IMR-90 (cell line): ENCODE measurements around the gene BTF3. TPM values are rescaled to one million over a fixed set of nuclear protein-coding genes. Genes with fewer than 3 reads are reported as not detected.

Experiments used
- ATAC-seq: fragments of 200-7000 bp; cut with Tn5 transposase; 2 replicates; pipeline ENCODE4 v1.9.1; 2020; ENCODE audit warnings: low read depth, mild to moderate bottlenecking, moderate library complexity
- BruUV-seq: library from RNA; stranded (reverse); fragments of 400-500 nt; replicated peaks from 2 replicates; lab custom pipeline; 2021; lab: Mats Ljungman, UMichigan
- CTCF ChIA-PET: fragments of 300-600 bp; formaldehyde crosslinking; extraction: SDS; loops from one replicate; lab custom pipeline; 2021; ENCODE audit warnings: antibody characterized with exemption; lab: Yijun Ruan, JAX
- POLR2A ChIA-PET: fragments of 300-600 bp; sonication (Branson Sonifier 250); formaldehyde crosslinking; loops from one replicate; lab custom pipeline; 2022; ENCODE audit warnings: antibody characterized with exemption; ENCODE audit not compliant: unreplicated experiment; lab: Charles Lee
- DNase-seq: peaks from one replicate; pipeline ENCODE4 v3.0.0; 2013
- H2AFZ ChIP-seq: replicated peaks from 2 replicates; pipeline ENCODE3; 2013; ENCODE audit warnings: low read length, mild to moderate bottlenecking; ENCODE audit not compliant: poor library complexity
- H2AK5ac ChIP-seq: 2 replicates; pipeline ENCODE4 v1.6.1; 2013; ENCODE audit warnings: low read depth, low read length, inconsistent platforms
- H2AK9ac ChIP-seq: replicated peaks from 2 replicates; pipeline ENCODE3; 2013; ENCODE audit warnings: mild to moderate bottlenecking, low read depth, low read length, moderate library complexity; ENCODE audit not compliant: poor library complexity
- H2BK120ac ChIP-seq: 2 replicates; pipeline ENCODE4 v1.6.1; 2013; ENCODE audit warnings: low read depth, low read length, inconsistent platforms
- H2BK15ac ChIP-seq: 3 replicates; pipeline ENCODE4 v1.6.1; 2013; ENCODE audit warnings: low read depth, low read length, inconsistent platforms
- H2BK20ac ChIP-seq: 2 replicates; pipeline ENCODE4 v1.6.1; 2013; ENCODE audit warnings: low read depth, mild to moderate bottlenecking, inconsistent platforms, low read length, moderate library complexity
- H2BK5ac ChIP-seq: 2 replicates; pipeline ENCODE4 v1.6.1; 2013; ENCODE audit warnings: mild to moderate bottlenecking, low read depth, low read length, inconsistent platforms; ENCODE audit not compliant: poor library complexity, severe bottlenecking
- H3K14ac ChIP-seq: replicated peaks from 2 replicates; pipeline ENCODE4 v1.6.1; 2013; ENCODE audit warnings: low read depth, low read length, inconsistent platforms
- H3K18ac ChIP-seq: 2 replicates; pipeline ENCODE4 v1.6.1; 2013; ENCODE audit warnings: low read depth, low read length, control low read depth
- H3K23ac ChIP-seq: 2 replicates; pipeline ENCODE4 v1.6.1; 2013; ENCODE audit warnings: low read depth, low read length, inconsistent platforms
- H3K27ac ChIP-seq: 2 replicates; pipeline ENCODE4 v1.5.1; 2013; ENCODE audit warnings: mild to moderate bottlenecking, control low read depth, low read length; ENCODE audit not compliant: insufficient read depth
- H3K27me3 ChIP-seq: 2 replicates; pipeline ENCODE4 v1.6.1; 2013; ENCODE audit warnings: low read length; ENCODE audit not compliant: control insufficient read depth, insufficient read depth
- H3K36me3 ChIP-seq: 2 replicates; pipeline ENCODE4 v1.6.1; 2013; ENCODE audit warnings: low read length, mixed read lengths; ENCODE audit not compliant: control insufficient read depth, insufficient read depth
- H3K4ac ChIP-seq: 2 replicates; pipeline ENCODE4 v1.6.1; 2013; ENCODE audit warnings: low read depth, low read length, inconsistent platforms
- H3K4me1 ChIP-seq: 2 replicates; pipeline ENCODE4 v1.6.1; 2013; ENCODE audit warnings: low read length, mixed read lengths; ENCODE audit not compliant: control insufficient read depth, insufficient read depth
- H3K4me2 ChIP-seq: 2 replicates; pipeline ENCODE4 v1.6.1; 2013; ENCODE audit warnings: low read depth, mild to moderate bottlenecking, control low read depth, low read length, moderate library complexity
- H3K4me3 ChIP-seq: 2 replicates; pipeline ENCODE4 v1.5.1; 2013; ENCODE audit warnings: low read depth, mild to moderate bottlenecking, control low read depth, low read length, moderate library complexity; ENCODE audit not compliant: insufficient read depth
- H3K56ac ChIP-seq: 2 replicates; pipeline ENCODE4 v1.6.1; 2013; ENCODE audit warnings: low read length, inconsistent platforms; ENCODE audit not compliant: insufficient read depth; ENCODE audit errors: extremely low read depth
- H3K79me1 ChIP-seq, 2 experiments: 2 replicates each; pipeline ENCODE4 v1.6.1; 2013; ENCODE audit warnings: low read length in 2 of 2, inconsistent platforms in 1 of 2, low read depth in 1 of 2
- H3K9ac ChIP-seq: 2 replicates; pipeline ENCODE4 v1.6.1; 2013; ENCODE audit warnings: low read depth, low read length, control low read depth
- H3K9me1 ChIP-seq: 2 replicates; pipeline ENCODE4 v1.6.1; 2013; ENCODE audit warnings: low read length, inconsistent platforms; ENCODE audit not compliant: insufficient read depth
- H3K9me3 ChIP-seq: 2 replicates; pipeline ENCODE4 v1.6.1; 2013; ENCODE audit warnings: low read length; ENCODE audit not compliant: control insufficient read depth, insufficient read depth
- H4K20me1 ChIP-seq: 2 replicates; pipeline ENCODE4 v1.6.1; 2013; ENCODE audit warnings: low read length, inconsistent platforms; ENCODE audit not compliant: insufficient read depth
- H4K5ac ChIP-seq: 2 replicates; pipeline ENCODE4 v1.6.1; 2013; ENCODE audit warnings: mild to moderate bottlenecking, low read depth, low read length, control low read depth
- H4K8ac ChIP-seq, 2 experiments: 2 replicates each; pipeline ENCODE4 v1.6.1; 2013; ENCODE audit warnings: low read depth in 2 of 2, low read length in 2 of 2, control low read depth in 1 of 2, inconsistent platforms in 1 of 2
- H4K91ac ChIP-seq: 2 replicates; pipeline ENCODE4 v1.6.1; 2013; ENCODE audit warnings: low read depth, low read length, inconsistent platforms; ENCODE audit not compliant: insufficient read depth
- CEBPB ChIP-seq: IDR thresholded peaks from 2 replicates; pipeline ENCODE4 v1.6.1; 2012; ENCODE audit warnings: low read depth, low read length, improper control_type of control experiment
- ELK1 ChIP-seq: fragments of 150-350 bp; IDR thresholded peaks from 2 replicates; pipeline ENCODE4 v1.6.1; 2016; ENCODE audit warnings: low read depth, mild to moderate bottlenecking, low read length, moderate library complexity, borderline replicate concordance
- FOS ChIP-seq: fragments of 150-350 bp; IDR thresholded peaks from 2 replicates; pipeline ENCODE4 v1.6.1; 2016; ENCODE audit warnings: low read depth, low read length
- MAFK ChIP-seq: IDR thresholded peaks from 2 replicates; pipeline ENCODE4 v1.6.1; 2012; ENCODE audit warnings: low read depth, low read length, improper control_type of control experiment
- NFE2L2 ChIP-seq: fragments of 150-350 bp; IDR thresholded peaks from 2 replicates; pipeline ENCODE4 v1.6.1; 2016; ENCODE audit warnings: low read depth, mild to moderate bottlenecking, low read length
- POLR2A ChIP-seq: IDR thresholded peaks from 2 replicates; pipeline ENCODE4 v1.6.1; 2012; ENCODE audit warnings: mild to moderate bottlenecking, low read depth, low read length
- RFX5 ChIP-seq: IDR thresholded peaks from 2 replicates; pipeline ENCODE4 v1.8.0; 2012; ENCODE audit warnings: low read depth, mild to moderate bottlenecking, low read length, moderate library complexity
- SMC3 ChIP-seq: fragments of 150-350 bp; IDR thresholded peaks from 2 replicates; pipeline ENCODE4 v1.6.1; 2016; ENCODE audit warnings: low read depth, mild to moderate bottlenecking, antibody characterized with exemption, low read length, moderate library complexity
- dilution Hi-C: fragments of 300-500 bp; cut with HindIII; formaldehyde crosslinking; loops from one replicate; pipeline ENCODE4 v1.14.3; 2018; ENCODE audit warnings: low sequenced_read_pairs; ENCODE audit not compliant: unreplicated experiment
- in situ Hi-C: fragments of 300-500 bp; cut with MboI; formaldehyde crosslinking; loops from 3 replicates; pipeline ENCODE4 v1.14.3; 2019; ENCODE audit warnings: low sequenced_read_pairs, inconsistent platforms, mixed read lengths
- intact Hi-C: fragments of 100-400 bp; cut with micrococcal nuclease; formaldehyde crosslinking; loops from 2 replicates; pipeline ENCODE4 v1.10.0; 2022
- polyA plus RNA-seq, 3 experiments: library from polyadenylated mRNA; depleted of rRNA; stranded (reverse); fragments of >200 nt; gene quantifications; 2 replicates each; pipeline ENCODE4 v1.2.3, GENCODE V29; 2012; ENCODE audit warnings: low replicate concordance in 1 of 3
- total RNA-seq: library from RNA; depleted of rRNA; stranded (reverse); fragments of >200 nt; gene quantifications from 2 replicates; pipeline ENCODE4 v1.2.3, GENCODE V29; 2012
- TF ChIP-seq, protein P1 (sequence below): fragments of 150-350 bp; IDR thresholded peaks from 2 replicates; pipeline ENCODE4 v1.6.1; 2017; ENCODE audit warnings: mild to moderate bottlenecking, antibody characterized with exemption, low read length, low read depth

Gene BTF3
- total and polyA plus RNA-seq, 2 of the 4 experiments (the other 2 are of a cell fraction), result 225 to 443 TPM

DNA sequence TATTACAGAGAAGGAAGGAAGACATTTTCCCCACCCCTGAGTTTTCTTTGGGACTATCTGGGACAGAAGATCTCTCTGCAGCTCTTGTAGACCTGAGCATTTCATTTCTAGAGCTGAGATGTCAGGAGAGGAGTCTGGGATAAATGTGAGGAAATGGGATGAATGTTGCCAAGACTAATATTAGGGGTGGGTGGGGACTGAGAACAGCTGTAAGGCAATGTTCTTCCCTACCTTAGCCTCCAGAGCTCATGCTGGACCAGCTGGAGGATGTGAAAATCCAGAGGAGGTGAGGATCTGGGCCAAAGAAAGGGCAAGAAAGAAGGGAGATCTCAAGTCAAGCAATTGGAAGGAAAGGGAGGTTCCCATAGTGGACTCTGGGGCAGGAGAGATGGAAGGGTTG, 26.6 kb upstream of the BTF3 start:
- Histone ChIP-seq H2BK20ac (no peak overlapping the region), H3K27me3 (peaks cover 6% of the 10 kb centered on the region; the same call in 1 of the 2 replicates), H3K9ac (no peak overlapping the region), H4K8ac (no peak overlapping the region), H3K4ac (no peak overlapping the region), H3K23ac (no peak overlapping the region), H3K36me3 (no peaks in the 10 kb centered on the region), H3K4me3 (no peak overlapping the region), H3K4me2 (no peak overlapping the region), H3K9me3 (no peaks in the 10 kb centered on the region), H2BK15ac (no peak overlapping the region), H3K14ac (no peak overlapping the region), H3K27ac (no peak overlapping the region), H3K4me1 (no peaks in the 10 kb centered on the region), H2BK5ac (no peak overlapping the region), H3K56ac (no peak overlapping the region), H4K20me1 (no peaks in the 10 kb centered on the region), H2AK9ac (no peak overlapping the region), H2AK5ac (no peak overlapping the region), H4K5ac (no peak overlapping the region), H2BK120ac (no peak overlapping the region), H3K9me1 (no peaks in the 10 kb centered on the region; the same call in 1 of the 2 replicates), H3K18ac (no peak overlapping the region), H4K91ac (no peak overlapping the region), H2AFZ (no peak overlapping the region), H3K79me1 (no peaks in the 10 kb centered on the region)
- in situ Hi-C loops, result no loop called here
- POLR2A ChIA-PET, result no interaction called here
- no TSS peak for BruUV-seq
- intact Hi-C loops, result no loop called here
- TF ChIP-seq NFE2L2 (no peak), FOS (no peak), RFX5 (no peak), CEBPB (no peak), MAFK (no peak), POLR2A (no peak), SMC3 (no peak), ELK1 (no peak)
- TF ChIP-seq, protein P1, sequence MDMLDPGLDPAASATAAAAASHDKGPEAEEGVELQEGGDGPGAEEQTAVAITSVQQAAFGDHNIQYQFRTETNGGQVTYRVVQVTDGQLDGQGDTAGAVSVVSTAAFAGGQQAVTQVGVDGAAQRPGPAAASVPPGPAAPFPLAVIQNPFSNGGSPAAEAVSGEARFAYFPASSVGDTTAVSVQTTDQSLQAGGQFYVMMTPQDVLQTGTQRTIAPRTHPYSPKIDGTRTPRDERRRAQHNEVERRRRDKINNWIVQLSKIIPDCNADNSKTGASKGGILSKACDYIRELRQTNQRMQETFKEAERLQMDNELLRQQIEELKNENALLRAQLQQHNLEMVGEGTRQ, result no peak
- ATAC-seq, result no peak
- CTCF ChIA-PET, result interaction anchor here (1.3 kb wide), 1 partner anchor 17 kb away, joined by 4 read pairs; no protein-coding TSS in a partner anchor
- no peak for DNase-seq
- dilution Hi-C loops, result no loop called here
